ENCODE results near the gene CLNK. TPM values are rescaled to one million over a fixed set of nuclear protein-coding genes. Genes with fewer than 3 reads are reported as not detected.

The CLNK gene
- total and polyA plus RNA-seq, 12 donors, result 0.07 to 0.35 (median 0.26) TPM; not detected in 9

GRCh38 chr4:10607206-10607605, 77.4 kb downstream of the CLNK start:
- Histone ChIP-seq H3K27ac (no peak overlapping the region), H3K27me3 (no peaks in the 10 kb centered on the region), H3K9me3 (replicated peaks in 1 of 3) (no peaks in the 10 kb centered on the region), H3K4me3 (no peak overlapping the region), H3K4me1 (replicated peaks in 1 of 2) (no peaks in the 10 kb centered on the region), H3K36me3 (replicated peaks in 1 of 2) (no peaks in the 10 kb centered on the region)
- intact Hi-C loops (cut with DNase I), result no loop called here
- TF ChIP-seq, protein P1, sequence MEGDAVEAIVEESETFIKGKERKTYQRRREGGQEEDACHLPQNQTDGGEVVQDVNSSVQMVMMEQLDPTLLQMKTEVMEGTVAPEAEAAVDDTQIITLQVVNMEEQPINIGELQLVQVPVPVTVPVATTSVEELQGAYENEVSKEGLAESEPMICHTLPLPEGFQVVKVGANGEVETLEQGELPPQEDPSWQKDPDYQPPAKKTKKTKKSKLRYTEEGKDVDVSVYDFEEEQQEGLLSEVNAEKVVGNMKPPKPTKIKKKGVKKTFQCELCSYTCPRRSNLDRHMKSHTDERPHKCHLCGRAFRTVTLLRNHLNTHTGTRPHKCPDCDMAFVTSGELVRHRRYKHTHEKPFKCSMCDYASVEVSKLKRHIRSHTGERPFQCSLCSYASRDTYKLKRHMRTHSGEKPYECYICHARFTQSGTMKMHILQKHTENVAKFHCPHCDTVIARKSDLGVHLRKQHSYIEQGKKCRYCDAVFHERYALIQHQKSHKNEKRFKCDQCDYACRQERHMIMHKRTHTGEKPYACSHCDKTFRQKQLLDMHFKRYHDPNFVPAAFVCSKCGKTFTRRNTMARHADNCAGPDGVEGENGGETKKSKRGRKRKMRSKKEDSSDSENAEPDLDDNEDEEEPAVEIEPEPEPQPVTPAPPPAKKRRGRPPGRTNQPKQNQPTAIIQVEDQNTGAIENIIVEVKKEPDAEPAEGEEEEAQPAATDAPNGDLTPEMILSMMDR (IDR thresholded peaks at IDR 0.05), result no peak
- no peak for TF ChIP-seq POLR2A (IDR thresholded peaks at IDR 0.05)
- DNase-seq, result no peak
- WGBS, 4 donors, result 66 to 85% (median 81%) methylated on average over 3 of the region's 3 CpGs

DNA sequence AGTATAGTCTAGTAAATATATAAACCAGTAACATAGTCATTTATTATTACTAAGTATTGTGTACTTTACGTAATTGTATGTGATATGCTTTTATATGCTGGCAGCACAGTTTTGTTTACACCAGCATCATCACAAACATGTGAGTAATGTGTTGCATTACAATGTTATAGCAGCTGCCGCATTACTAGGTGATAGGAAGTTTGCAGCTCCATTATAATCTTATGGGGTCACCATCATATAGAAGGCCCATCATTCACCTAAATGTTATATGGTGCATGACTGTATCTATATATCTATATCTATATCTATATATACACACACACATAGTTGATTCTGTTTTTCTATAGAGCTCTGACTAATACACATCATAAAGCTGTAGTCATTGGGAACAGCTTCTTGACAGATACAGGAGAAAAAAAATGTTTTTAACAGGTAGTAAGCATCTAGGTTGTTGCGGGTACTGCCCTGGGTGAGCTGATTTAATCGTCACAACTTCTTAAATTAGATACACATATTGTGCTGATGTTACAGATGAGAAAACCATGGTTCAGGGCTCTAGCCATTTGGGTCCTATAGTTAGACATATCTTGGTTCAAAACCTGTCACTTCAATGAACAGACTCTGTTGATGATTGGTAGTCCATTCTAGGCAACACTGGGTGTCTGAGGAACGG, 77.9 kb downstream of the CLNK start:
- Histone ChIP-seq H3K36me3 (replicated peaks in 1 of 2) (no peaks in the 10 kb centered on the region), H3K9me3 (replicated peaks in 1 of 3) (no peaks in the 10 kb centered on the region), H3K27ac (no peak overlapping the region), H3K27me3 (no peaks in the 10 kb centered on the region), H3K4me3 (no peak overlapping the region), H3K4me1 (replicated peaks in 1 of 2) (no peaks in the 10 kb centered on the region)
- TF ChIP-seq POLR2A (IDR thresholded peaks at IDR 0.05), result no peak
- TF ChIP-seq, protein P1 (IDR thresholded peaks at IDR 0.05), result no peak
- intact Hi-C loops (cut with DNase I), result no loop called here
- DNase-seq, result no peak
- WGBS, 4 donors, result 75 to 77% (median 76%) methylated on average over 5 of the region's 5 CpGs

DNA sequence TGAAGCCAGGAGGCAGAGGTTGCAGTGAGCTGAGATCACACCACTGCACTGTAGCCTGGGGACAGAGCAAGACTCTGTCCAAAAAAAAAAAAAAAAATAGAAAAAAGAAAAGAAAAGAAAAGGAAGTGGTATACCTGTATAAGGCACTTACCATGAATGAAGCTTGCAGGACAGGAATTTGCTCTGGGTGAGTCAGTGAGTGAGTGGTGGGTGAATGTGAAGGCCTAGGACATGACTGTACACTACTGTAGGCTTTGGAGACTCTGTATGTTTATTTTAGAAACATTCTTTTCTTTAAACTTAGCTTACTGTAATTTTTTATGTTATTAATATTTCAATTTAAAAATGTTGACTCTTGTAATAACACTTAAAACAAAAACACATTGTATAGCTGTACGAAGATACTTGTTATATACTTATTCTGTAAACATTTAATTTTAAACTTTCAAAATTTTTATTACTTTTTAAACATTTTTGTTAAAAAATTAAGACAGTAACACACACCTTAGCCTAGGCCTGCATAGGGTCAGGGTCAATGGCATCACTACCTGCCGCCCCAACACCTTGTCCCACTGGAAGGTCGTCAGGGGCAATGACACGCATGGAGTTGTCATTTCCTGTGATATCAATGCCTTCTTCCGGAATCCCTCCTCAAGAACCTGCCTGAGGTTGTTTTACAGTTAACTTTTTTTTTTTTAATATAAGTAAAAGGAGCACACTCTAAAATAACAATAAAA, 78.7 kb downstream of the CLNK start:
- H3K4me1 ChIP-seq (replicated peaks in 1 of 2), result no peaks in the 10 kb centered on the region
- H3K36me3 ChIP-seq (replicated peaks in 1 of 2), result no peaks in the 10 kb centered on the region
- intact Hi-C loops (cut with DNase I), result no loop called here
- no peak for DNase-seq
- 86 to 91% (median 88%) methylated on average over 5 of the region's 5 CpGs for WGBS, 4 donors
- H3K9me3 ChIP-seq (replicated peaks in 1 of 3), result no peaks in the 10 kb centered on the region
- H3K4me3 ChIP-seq, result no peak overlapping the region
- H3K27ac ChIP-seq, result no peak overlapping the region
- no peak for TF ChIP-seq POLR2A (IDR thresholded peaks at IDR 0.05)
- TF ChIP-seq, protein P1 (IDR thresholded peaks at IDR 0.05), result no peak
- no peaks in the 10 kb centered on the region for H3K27me3 ChIP-seq

DNA sequence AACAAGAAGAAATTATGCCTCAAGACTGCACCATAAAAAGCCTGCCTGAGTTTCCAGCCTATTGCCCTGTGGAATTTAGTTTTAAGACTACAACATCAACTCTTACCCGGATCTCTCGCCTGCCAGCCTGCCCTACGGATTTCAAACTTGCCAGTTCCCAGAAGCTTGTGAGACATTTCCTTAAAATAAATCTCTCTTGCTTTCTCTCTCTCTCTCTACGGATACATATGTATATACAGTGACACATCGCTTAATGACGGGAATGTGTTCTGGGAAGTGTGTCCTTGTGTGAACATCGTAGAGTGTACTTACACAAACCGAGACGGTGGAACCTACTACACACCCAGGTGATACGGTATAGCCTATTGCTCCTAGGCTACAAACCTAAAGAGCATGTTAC, 79.5 kb downstream of the CLNK start:
- no peaks in the 10 kb centered on the region for H3K9me3 ChIP-seq (replicated peaks in 1 of 3)
- no peak for DNase-seq
- WGBS, 4 donors, result 90 to 95% (median 94%) methylated on average over 10 of the region's 10 CpGs
- TF ChIP-seq, protein P1 (IDR thresholded peaks at IDR 0.05), result no peak
- no peak for TF ChIP-seq POLR2A (IDR thresholded peaks at IDR 0.05)
- no peak overlapping the region for H3K27ac ChIP-seq
- H3K27me3 ChIP-seq, result no peaks in the 10 kb centered on the region
- no peak overlapping the region for H3K4me3 ChIP-seq
- H3K4me1 ChIP-seq (replicated peaks in 1 of 2), result no peaks in the 10 kb centered on the region
- no peaks in the 10 kb centered on the region for H3K36me3 ChIP-seq (replicated peaks in 1 of 2)
- intact Hi-C loops (cut with DNase I), result no loop called here
